Karpas-422 (cell line): ENCODE measurements around the gene TPCN2. TPM values are rescaled to one million over a fixed set of nuclear protein-coding genes. Genes with fewer than 3 reads are reported as not detected.

ENCODE experiments used
- DNase-seq: peaks from one replicate; pipeline ENCODE4 v3.0.0-alpha.2; 2015
- H2AFZ ChIP-seq: fragments of 200-600 bp; sonication (generic); 2 replicates; pipeline ENCODE4 v1.6.1; 2014; ENCODE audit warnings: antibody characterized with exemption, low read length, mixed read lengths
- H3K27ac ChIP-seq: fragments of 200-600 bp; sonication (generic); 2 replicates; pipeline ENCODE4 v1.5.1; 2014; ENCODE audit warnings: mild to moderate bottlenecking, low read length, moderate library complexity
- H3K27me3 ChIP-seq: fragments of 200-600 bp; sonication (generic); 2 replicates; pipeline ENCODE4 v1.6.1; 2014; ENCODE audit warnings: low read length, mixed read lengths
- H3K36me3 ChIP-seq: fragments of 200-600 bp; sonication (generic); 2 replicates; pipeline ENCODE4 v1.6.1; 2014; ENCODE audit warnings: low read length, mixed read lengths; ENCODE audit not compliant: insufficient read depth
- H3K4me1 ChIP-seq: fragments of 200-600 bp; sonication (generic); 2 replicates; pipeline ENCODE4 v1.6.1; 2014; ENCODE audit warnings: mild to moderate bottlenecking, low read length, mixed read lengths
- H3K4me2 ChIP-seq: fragments of 200-600 bp; sonication (generic); 2 replicates; pipeline ENCODE4 v1.6.1; 2014; ENCODE audit warnings: low read length, low read depth, mild to moderate bottlenecking; ENCODE audit not compliant: poor library complexity, severe bottlenecking
- H3K4me3 ChIP-seq: fragments of 200-600 bp; sonication (generic); 2 replicates; pipeline ENCODE4 v1.5.1; 2014; ENCODE audit warnings: mild to moderate bottlenecking, antibody characterized with exemption, low read length, mixed read lengths
- H3K79me2 ChIP-seq: fragments of 200-600 bp; sonication (generic); 2 replicates; pipeline ENCODE4 v1.6.1; 2014; ENCODE audit warnings: mild to moderate bottlenecking, low read length, mixed read lengths
- H3K9ac ChIP-seq: fragments of 200-600 bp; sonication (generic); 2 replicates; pipeline ENCODE4 v1.6.0; 2014; ENCODE audit warnings: low read length
- H3K9me2 ChIP-seq: fragments of 200-600 bp; sonication (generic), shearing (Covaris generic); replicated peaks from 2 replicates; pipeline ENCODE4 v1.6.0; 2014; ENCODE audit warnings: mild to moderate bottlenecking, low read length, moderate library complexity; ENCODE audit not compliant: insufficient read depth
- H3K9me3 ChIP-seq: fragments of 300-700, 200-600 bp; sonication (generic); 2 replicates; pipeline ENCODE4 v1.6.1; 2014; ENCODE audit warnings: low read length, mixed read lengths
- H4K20me1 ChIP-seq: fragments of 200-600 bp; sonication (generic); 2 replicates; pipeline ENCODE4 v1.6.1; 2014; ENCODE audit warnings: mild to moderate bottlenecking, antibody characterized with exemption, low read length, low read depth; ENCODE audit not compliant: insufficient read depth
- total RNA-seq: library from RNA; depleted of rRNA; stranded (reverse); fragments of >200 nt; shearing (Covaris generic); gene quantifications from 2 replicates; pipeline ENCODE4 v1.2.3, GENCODE V29; 2014; ENCODE audit warnings: low replicate concordance

TPCN2 gene
- total RNA-seq, 1 experiment from 2014 or later = 37.6 TPM

DNA sequence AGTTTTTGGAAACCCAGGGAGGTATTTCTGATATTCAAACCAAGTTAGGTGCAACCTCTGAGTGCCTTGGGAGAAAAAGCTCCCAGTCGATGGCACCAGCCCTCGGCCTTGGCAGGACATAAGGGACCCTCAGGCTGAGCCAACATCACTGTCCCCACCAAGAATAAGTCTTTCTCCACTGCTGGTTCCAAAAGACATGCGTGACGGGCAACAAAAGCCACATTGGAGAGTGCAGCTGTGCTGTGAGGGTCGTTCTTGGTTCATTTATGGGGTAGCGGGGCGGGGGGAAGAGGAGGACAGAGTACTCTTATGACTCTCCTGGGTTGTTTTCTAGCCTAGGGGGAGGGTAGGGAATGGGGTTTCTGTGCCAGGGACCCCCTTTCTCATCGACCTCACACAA lies 11.2 kb upstream of the TPCN2 start:
- H2AFZ ChIP-seq = no peak overlapping the region
- no peak overlapping the region for H3K9ac ChIP-seq
- H3K4me3 ChIP-seq = no peak overlapping the region
- no peaks in the 10 kb centered on the region for H3K9me2 ChIP-seq
- H4K20me1 ChIP-seq = no peaks in the 10 kb centered on the region
- no peak overlapping the region for H3K4me2 ChIP-seq
- H3K27me3 ChIP-seq = no peaks in the 10 kb centered on the region
- H3K27ac ChIP-seq = no peak overlapping the region
- H3K9me3 ChIP-seq = no peaks in the 10 kb centered on the region
- H3K79me2 ChIP-seq = no peaks in the 10 kb centered on the region
- DNase-seq = no peak
- no peaks in the 10 kb centered on the region for H3K36me3 ChIP-seq
- H3K4me1 ChIP-seq = peaks cover 11% of the 10 kb centered on the region

DNA sequence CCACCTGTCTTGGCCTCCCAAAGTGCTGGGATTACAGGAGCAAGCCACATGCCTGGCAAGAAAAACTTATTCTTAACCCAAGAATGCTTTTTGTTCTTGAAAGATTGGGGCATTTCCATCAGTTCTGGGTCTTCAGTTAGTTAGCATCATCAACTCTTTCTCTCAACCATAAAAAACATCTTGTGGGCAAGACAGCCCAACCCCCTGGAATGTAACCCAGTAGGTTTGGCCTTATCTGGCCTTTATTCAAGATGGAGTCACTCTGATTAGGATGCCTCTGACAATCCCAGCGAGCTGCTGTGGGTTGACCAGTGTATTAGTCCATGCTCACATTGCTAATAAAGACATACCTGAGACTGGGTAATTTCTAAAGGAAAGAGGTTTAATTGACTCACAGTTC lies 9.2 kb upstream of the TPCN2 start:
- no peaks in the 10 kb centered on the region for H3K79me2 ChIP-seq
- no peaks in the 10 kb centered on the region for H3K36me3 ChIP-seq
- no peak overlapping the region for H3K4me3 ChIP-seq
- no peak overlapping the region for H2AFZ ChIP-seq
- no peaks in the 10 kb centered on the region for H3K27me3 ChIP-seq
- peaks cover 19% of the 10 kb centered on the region for H3K4me1 ChIP-seq
- no peak overlapping the region for H3K4me2 ChIP-seq
- H3K9me3 ChIP-seq = no peaks in the 10 kb centered on the region
- DNase-seq = no peak
- no peak overlapping the region for H3K9ac ChIP-seq
- no peak overlapping the region for H3K27ac ChIP-seq
- H4K20me1 ChIP-seq = no peaks in the 10 kb centered on the region
- H3K9me2 ChIP-seq = no peaks in the 10 kb centered on the region

DNA sequence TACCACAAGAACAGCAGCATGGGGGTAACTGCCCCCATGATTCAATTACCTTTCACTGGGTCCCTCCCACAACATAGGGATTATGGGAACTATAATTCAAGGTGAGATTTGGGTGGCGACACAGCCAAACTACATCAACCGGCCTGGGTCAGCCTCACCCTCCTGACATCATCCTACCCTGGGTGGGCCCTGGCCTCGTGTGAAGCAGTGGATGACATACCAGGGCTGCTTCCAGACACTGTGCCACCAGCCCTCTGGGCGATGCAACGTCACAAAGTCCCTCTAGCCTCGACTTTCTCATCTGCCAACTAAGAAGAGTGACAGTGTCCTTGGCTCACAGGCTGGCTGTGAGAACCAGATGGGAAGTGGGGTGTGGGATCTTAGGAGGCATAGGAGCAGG lies 8.7 kb upstream of the TPCN2 start:
- no peaks in the 10 kb centered on the region for H4K20me1 ChIP-seq
- H3K79me2 ChIP-seq = no peaks in the 10 kb centered on the region
- no peak overlapping the region for H3K9ac ChIP-seq
- H3K27ac ChIP-seq = no peak overlapping the region
- no peaks in the 10 kb centered on the region for H3K9me2 ChIP-seq
- no peaks in the 10 kb centered on the region for H3K36me3 ChIP-seq
- no peaks in the 10 kb centered on the region for H3K27me3 ChIP-seq
- no peaks in the 10 kb centered on the region for H3K9me3 ChIP-seq
- H3K4me3 ChIP-seq = no peak overlapping the region
- DNase-seq = no peak
- H2AFZ ChIP-seq = no peak overlapping the region
- H3K4me1 ChIP-seq = peaks cover 24% of the 10 kb centered on the region
- no peak overlapping the region for H3K4me2 ChIP-seq

DNA sequence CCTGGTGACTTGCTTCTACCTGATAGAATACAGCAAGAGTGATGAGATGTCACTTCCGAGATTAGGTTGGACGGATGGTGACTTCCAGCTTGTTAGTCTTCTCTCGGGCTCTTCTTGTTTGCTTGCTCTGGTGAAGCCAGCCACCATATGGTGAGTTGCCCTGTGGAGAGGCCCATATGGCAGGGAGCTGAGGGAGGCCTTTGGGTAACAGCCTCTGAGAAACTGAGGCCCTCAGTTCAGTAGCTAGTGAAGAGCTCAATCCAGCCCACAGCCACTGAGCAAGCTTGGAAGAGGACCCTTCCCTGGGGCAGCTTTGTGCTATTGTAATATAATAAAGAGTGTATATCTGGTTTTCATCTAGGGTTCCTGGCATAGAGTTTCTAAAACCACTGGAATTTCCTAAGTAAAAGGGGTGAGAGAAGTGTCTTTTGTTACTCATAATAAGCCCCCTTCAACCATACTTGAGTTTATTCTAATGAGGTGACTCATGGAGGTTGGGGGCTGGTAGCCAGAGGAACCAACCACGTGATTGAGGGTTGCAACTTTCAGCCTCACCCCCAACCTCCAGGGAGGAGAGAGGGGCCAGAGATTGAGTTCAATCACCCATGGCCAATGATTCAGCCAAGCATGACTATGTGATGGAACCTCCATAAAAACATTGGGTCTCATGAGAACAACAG lies 8.0 kb upstream of the TPCN2 start:
- Histone ChIP-seq H3K27me3 (no peaks in the 10 kb centered on the region), H3K9me2 (no peaks in the 10 kb centered on the region), H4K20me1 (no peaks in the 10 kb centered on the region), H2AFZ (no peak overlapping the region), H3K36me3 (no peaks in the 10 kb centered on the region), H3K4me2 (peak overlapping the region; percentile 9), H3K27ac (no peak overlapping the region), H3K4me3 (no peak overlapping the region), H3K9ac (no peak overlapping the region), H3K4me1 (peaks cover 26% of the 10 kb centered on the region), H3K9me3 (no peaks in the 10 kb centered on the region), H3K79me2 (no peaks in the 10 kb centered on the region)
- DNase-seq = peak; percentile 61

DNA sequence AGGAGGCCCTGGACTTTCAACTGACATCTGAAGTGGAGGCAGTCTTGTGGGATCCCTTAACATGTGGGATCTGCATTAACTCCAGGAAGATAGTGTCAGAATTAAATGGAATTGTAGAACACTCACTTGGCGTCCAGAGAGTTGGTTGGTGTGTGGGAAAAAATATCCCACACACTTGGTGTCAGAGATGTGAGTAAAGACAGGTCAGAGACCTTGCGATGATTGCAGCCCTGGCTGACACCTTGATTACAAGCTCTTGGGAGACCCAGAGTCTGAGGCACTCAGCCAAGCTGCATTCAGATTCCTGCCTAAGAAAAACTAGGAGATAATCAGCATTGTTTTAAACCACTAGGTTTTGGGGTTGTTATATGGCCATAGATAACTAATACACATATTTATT lies 7.2 kb upstream of the TPCN2 start:
- Histone ChIP-seq H3K36me3 (no peaks in the 10 kb centered on the region), H4K20me1 (no peaks in the 10 kb centered on the region), H3K9ac (no peak overlapping the region), H3K79me2 (no peaks in the 10 kb centered on the region), H3K9me3 (no peaks in the 10 kb centered on the region), H2AFZ (no peak overlapping the region), H3K4me1 (peaks cover 28% of the 10 kb centered on the region), H3K27me3 (no peaks in the 10 kb centered on the region), H3K4me3 (no peak overlapping the region), H3K4me2 (peak overlapping the region; percentile 9), H3K9me2 (no peaks in the 10 kb centered on the region), H3K27ac (no peak overlapping the region)
- no peak for DNase-seq

DNA sequence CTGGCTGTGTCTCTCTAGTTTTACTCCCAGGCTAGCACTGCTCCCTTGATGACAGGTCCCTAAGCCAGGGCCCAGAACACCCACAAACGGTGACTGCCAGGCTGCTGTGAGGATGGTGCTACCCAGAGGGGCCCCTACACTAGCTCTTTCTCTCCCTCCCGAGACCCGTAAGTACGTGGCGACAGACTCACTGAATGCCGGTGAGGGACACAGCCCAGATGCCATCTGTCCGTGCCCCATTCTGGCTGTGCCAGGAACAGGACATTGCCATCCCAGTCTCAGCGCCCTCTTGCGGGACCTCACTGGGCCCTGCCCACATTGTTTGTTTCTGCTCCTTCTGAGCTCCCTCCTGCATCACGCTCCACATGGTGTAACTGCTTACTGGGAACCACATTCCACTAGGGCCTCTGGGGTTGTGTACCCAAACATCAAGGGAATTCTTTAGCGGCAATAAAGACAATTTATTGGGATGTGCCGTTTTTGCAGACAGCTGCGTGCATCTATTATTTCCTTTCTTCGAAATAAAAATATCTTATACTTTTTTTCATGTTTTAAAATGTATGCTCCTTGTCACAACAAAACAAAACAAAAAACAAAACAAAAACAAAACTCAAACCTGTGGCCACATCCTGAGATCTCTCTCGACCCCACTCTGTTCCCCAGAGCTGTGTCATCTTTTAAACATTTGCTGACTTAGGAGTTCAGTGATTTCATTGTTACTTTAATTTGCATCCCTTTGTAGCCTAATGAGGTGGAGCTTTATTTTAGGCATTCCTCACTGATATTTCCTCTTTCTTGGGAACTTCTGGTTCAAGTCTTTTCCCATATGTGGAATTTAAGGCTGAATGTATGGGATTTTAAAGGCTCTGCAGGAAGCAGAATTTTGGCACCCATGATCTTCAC lies 4.4 kb upstream of the TPCN2 start:
- Histone ChIP-seq H3K36me3 (no peaks in the 10 kb centered on the region), H3K27me3 (no peaks in the 10 kb centered on the region), H3K9ac (peak overlapping the region; percentile 33), H3K9me2 (no peaks in the 10 kb centered on the region), H3K79me2 (peaks cover 6% of the 10 kb centered on the region), H3K27ac (no peak overlapping the region), H2AFZ (peak overlapping the region; percentile 55; the same call in 1 of the 2 replicates), H3K4me3 (peak overlapping the region; percentile 26), H3K9me3 (no peaks in the 10 kb centered on the region), H3K4me1 (peaks cover 44% of the 10 kb centered on the region), H3K4me2 (peak overlapping the region; percentile 67), H4K20me1 (no peaks in the 10 kb centered on the region)
- DNase-seq = peak; percentile 78

DNA sequence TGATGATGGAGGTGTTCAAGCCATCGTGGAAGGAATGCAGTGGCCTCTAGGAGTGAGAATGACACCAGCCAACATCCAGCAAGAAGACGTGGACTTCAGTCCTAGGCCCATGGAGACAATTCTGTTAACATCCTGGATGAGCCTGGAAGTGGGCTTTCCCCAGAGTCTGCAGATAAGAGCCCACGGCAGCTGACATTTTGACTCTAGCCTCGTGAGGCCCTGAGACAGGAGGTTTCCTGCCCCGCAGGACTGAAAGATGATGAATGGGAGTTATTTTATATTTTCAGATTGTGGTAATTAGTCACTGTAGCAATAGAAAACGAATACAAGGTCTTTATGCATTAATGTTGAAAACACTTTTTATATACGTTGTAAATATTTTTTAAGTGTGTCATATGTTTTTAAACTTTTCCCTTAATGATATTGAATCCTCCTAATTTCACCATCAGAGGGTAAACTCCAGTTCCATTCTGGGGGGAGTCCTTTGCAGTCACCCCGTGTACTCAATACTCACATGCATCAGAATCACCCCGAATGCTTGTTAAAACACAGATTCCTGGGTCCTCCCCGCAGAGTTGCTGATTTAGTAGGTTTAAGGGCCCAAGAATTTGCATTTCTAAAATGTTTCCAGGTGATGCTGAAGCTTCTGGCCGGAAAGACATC lies 570 bp upstream of the TPCN2 start:
- Histone ChIP-seq H3K4me1 (peaks cover 70% of the 10 kb centered on the region), H3K9me2 (no peaks in the 10 kb centered on the region), H2AFZ (peak overlapping the region; percentile 66; the same call in 1 of the 2 replicates), H3K79me2 (peaks cover 31% of the 10 kb centered on the region), H3K27me3 (no peaks in the 10 kb centered on the region), H3K4me2 (peak overlapping the region; percentile 78), H3K9ac (peak overlapping the region; percentile 58), H3K9me3 (no peaks in the 10 kb centered on the region), H3K36me3 (peaks cover 3% of the 10 kb centered on the region; the same call in 1 of the 2 replicates), H4K20me1 (peaks cover 3% of the 10 kb centered on the region; the same call in 1 of the 2 replicates), H3K4me3 (peak overlapping the region; percentile 56), H3K27ac (peak overlapping the region; percentile 60)
- DNase-seq = no peak

DNA sequence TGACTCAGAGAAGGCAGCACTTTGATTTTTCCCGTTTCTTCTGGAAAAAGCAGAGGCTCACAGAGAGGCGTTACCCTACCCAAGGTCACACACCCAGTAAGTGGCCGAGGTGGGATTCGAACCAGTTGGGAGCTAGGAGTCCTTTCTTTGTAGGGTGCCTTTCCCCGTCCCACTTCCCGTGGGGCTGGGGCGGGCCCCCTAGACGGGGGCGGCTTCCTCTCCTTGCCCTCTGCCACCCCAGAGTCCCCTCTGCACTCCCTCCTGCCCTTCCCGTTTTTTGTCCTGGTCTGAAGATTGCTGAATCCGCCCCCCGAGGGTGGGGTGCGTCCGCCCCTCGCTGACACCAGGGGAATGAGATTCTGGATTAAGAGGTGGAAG lies 747 bp downstream of the TPCN2 start:
- peaks cover 75% of the 10 kb centered on the region for H3K4me1 ChIP-seq

More for the DNA sequence above, 747 bp downstream of the TPCN2 start:
- Histone ChIP-seq H3K27me3 (no peaks in the 10 kb centered on the region), H3K4me3 (peak overlapping the region; percentile 77), H3K27ac (peak overlapping the region; percentile 96), H3K9me3 (no peaks in the 10 kb centered on the region), H3K9me2 (no peaks in the 10 kb centered on the region), H3K36me3 (peaks cover 7% of the 10 kb centered on the region), H3K9ac (peak overlapping the region; percentile 91), H3K79me2 (peaks cover 44% of the 10 kb centered on the region), H2AFZ (no peak overlapping the region), H3K4me2 (peak overlapping the region; percentile 86), H4K20me1 (peaks cover 4% of the 10 kb centered on the region; the same call in 1 of the 2 replicates)
- peak; percentile 75 for DNase-seq
